ENCODE results near the gene RPS6KC1. TPM values are rescaled to one million over a fixed set of nuclear protein-coding genes. Genes with fewer than 3 reads are reported as not detected.
"Not testable (repeated sequence)": the region's sequence is repeated elsewhere in the genome, so short reads cannot be mapped to it uniquely, and the experiment has no call there.

The RPS6KC1 gene
- total RNA-seq, 4 donors from 2014 or later, result 22.9 to 30.1 (median 26.7) TPM

- Histone ChIP-seq H3K27ac (no peak overlapping the region), H3K4me1 (peaks cover 0 to 6% (median 0%) of the 10 kb centered on the region in 4 donors), H3K36me3 (peaks cover 0 to 31% (median 0%) of the 10 kb centered on the region in 3 donors), H3K9me3 (no peaks in the 10 kb centered on the region), H3K27me3 (no peaks in the 10 kb centered on the region), H3K4me3 (no peak overlapping the region)
- DNase-seq (ENCODE audit: low spot score in 2 of 2), result no peak
- no peak for TF ChIP-seq CTCF (IDR thresholded peaks at IDR 0.05)
- no peak for TF ChIP-seq POLR2A (IDR thresholded peaks at IDR 0.05)
- TF ChIP-seq EP300 (IDR thresholded peaks at IDR 0.05), result no peak
- 94 to 100% methylated on average over 1 of the region's 1 CpG for WGBS, 2 donors
Observed at GRCh38 chr1:213095467-213095866, 44.4 kb downstream of the RPS6KC1 start.

DNA sequence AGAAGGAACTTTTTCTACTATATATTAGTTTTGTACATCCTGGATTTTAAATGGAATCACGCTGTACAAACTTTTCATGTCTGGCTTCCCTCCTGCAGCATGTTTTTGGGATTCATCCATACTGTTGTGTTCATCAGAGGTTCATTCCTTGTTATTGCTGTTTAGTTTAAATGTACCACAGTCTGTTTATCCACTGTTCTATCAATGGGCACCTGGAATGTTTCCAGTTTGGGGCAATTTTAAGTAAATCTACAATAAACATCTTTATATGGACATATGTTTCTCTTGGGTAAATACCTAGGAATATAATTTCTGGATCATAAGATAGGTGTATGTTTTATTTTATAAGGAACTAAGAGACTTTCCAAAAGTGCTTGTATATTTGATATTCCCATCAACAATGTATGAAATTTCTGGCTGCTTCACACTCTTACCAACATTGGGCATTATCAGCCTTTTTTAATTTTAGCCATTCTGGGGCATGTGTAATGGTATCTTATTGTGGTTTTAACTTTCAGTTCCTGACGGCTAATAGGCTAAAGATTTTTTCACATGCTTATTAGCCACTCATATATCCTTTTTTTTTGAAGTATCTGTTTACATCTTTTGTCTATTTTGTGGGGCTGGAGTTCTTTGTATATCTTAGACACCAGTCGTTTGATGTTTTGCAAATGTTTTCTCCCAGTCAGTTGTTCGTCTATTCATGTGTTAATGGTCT is 48.8 kb downstream of the RPS6KC1 start:
- Histone ChIP-seq H3K27ac (no peak overlapping the region), H3K4me3 (no peak overlapping the region), H3K9me3 (no peaks in the 10 kb centered on the region), H3K27me3 (no peaks in the 10 kb centered on the region), H3K4me1 (peaks cover 0 to under 1% (median 0%) of the 10 kb centered on the region in 4 donors), H3K36me3 (peaks cover 0 to 25% (median 0%) of the 10 kb centered on the region in 3 donors)
- TF ChIP-seq POLR2A (IDR thresholded peaks at IDR 0.05) (no peak), CTCF (IDR thresholded peaks at IDR 0.05) (no peak), EP300 (IDR thresholded peaks at IDR 0.05) (no peak)
- WGBS, 2 donors, result 69 to 80% methylated on average over 4 of the region's 4 CpGs
- no peak for DNase-seq (ENCODE audit: low spot score in 2 of 2)

DNA sequence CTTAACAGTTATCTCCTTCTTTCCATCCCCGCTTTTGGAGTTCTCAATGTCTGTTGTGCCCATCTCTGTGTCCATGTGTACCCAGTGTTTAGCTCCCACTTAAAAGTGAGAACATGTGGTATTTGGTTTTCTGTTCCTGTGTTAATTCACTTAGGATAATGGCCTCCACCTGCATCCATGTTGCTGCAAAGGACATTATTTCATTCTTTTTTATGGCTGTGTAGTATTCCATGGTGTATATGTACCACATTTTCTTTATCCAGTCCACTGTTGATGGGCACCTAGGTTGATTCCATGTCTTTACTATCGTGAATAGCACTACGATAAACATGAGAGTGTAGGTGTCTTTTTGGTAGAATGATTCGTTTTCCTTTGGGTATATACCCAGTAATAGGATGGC is 49.5 kb downstream of the RPS6KC1 start:
- 98 to 99% methylated on average over 4 of the region's 4 CpGs for WGBS, 2 donors
- H3K4me1 ChIP-seq; H3K27me3 ChIP-seq; H3K9me3 ChIP-seq; DNase-seq (ENCODE audit: low spot score in 2 of 2); H3K4me3 ChIP-seq; H3K27ac ChIP-seq: not testable (repeated sequence)
- H3K36me3 ChIP-seq, result peaks cover 0 to 25% (median 0%) of the 10 kb centered on the region in 3 donors

GRCh38 chr1:213103377-213104306 is 52.6 kb downstream of the RPS6KC1 start:
- Histone ChIP-seq H3K36me3 (peaks cover 0 to 15% (median 0%) of the 10 kb centered on the region in 3 donors), H3K4me3 (no peak overlapping the region), H3K27ac (no peak overlapping the region), H3K4me1 (no peaks in the 10 kb centered on the region), H3K27me3 (no peaks in the 10 kb centered on the region), H3K9me3 (no peaks in the 10 kb centered on the region)
- no peak for DNase-seq (ENCODE audit: low spot score in 2 of 2)
- TF ChIP-seq POLR2A (IDR thresholded peaks at IDR 0.05) (no peak), CTCF (IDR thresholded peaks at IDR 0.05) (no peak), EP300 (IDR thresholded peaks at IDR 0.05) (no peak)
- 81% methylated on average over 5 of the region's 5 CpGs for WGBS, 2 donors

DNA sequence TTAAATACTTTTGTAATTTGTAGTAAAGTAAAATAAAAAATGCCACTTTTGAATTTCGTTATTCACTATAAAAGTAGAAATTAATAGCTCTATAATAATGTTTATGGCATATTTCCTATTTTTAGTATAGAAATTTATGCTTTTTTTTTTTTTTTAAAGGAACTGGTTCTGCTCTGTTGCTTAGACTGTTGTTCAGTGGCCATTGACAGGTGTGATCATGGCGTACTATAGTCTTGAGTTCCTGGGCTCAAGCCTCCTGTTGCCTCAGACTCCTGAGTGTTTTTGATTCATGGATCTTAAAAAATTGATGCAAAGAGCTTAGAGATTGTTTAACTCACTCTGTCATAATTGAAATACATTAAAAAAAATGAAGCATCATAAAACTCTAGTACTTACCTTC is 53.6 kb downstream of the RPS6KC1 start:
- Histone ChIP-seq H3K36me3 (peaks cover 0 to 15% (median 0%) of the 10 kb centered on the region in 3 donors), H3K4me3 (no peak overlapping the region), H3K4me1 (no peaks in the 10 kb centered on the region), H3K27me3 (no peaks in the 10 kb centered on the region), H3K9me3 (no peaks in the 10 kb centered on the region), H3K27ac (no peak overlapping the region)
- 96% methylated on average over 2 of the region's 2 CpGs for WGBS, 2 donors
- no peak for DNase-seq (ENCODE audit: low spot score in 2 of 2)
- TF ChIP-seq POLR2A (IDR thresholded peaks at IDR 0.05), result no peak
- no peak for TF ChIP-seq EP300 (IDR thresholded peaks at IDR 0.05)
- no peak for TF ChIP-seq CTCF (IDR thresholded peaks at IDR 0.05)

Measured in tibial nerve (tissue), 4 donors.